ENCODE measurements around the gene SSNA1. TPM values are rescaled to one million over a fixed set of nuclear protein-coding genes. Genes with fewer than 3 reads are reported as not detected.

Gene SSNA1
- total and polyA plus RNA-seq, 9 of the 15 experiments (the other 6 are each of a cell fraction or from before 2014, with no cell fraction given) = 1.9 to 130 (median 57.1) TPM

- no peak for TF ChIP-seq ZBTB11 (CRISPR knock-in tag; IDR thresholded peaks at IDR 0.05)
- TF ChIP-seq ZNF79 (CRISPR knock-in tag; IDR thresholded peaks at IDR 0.05; ENCODE audit: low read depth) = no peak
- TF ChIP-seq PML (IDR thresholded peaks at IDR 0.05; ENCODE audit: low read length) = no peak
- no peak for TF ChIP-seq ZNF280A (IDR thresholded peaks at IDR 0.05; ENCODE audit: low read depth, partially characterized antibody)
- TF ChIP-seq FOXK1 (CRISPR knock-in tag; IDR thresholded peaks at IDR 0.05; ENCODE audit: borderline replicate concordance) = no peak
- TF ChIP-seq TAF15 (IDR thresholded peaks at IDR 0.05; ENCODE audit: low read depth, low read length) = no peak
- no peak for TF ChIP-seq ZNF274 (IDR thresholded peaks at IDR 0.05; ENCODE audit: borderline replicate concordance, low read depth, low read length)
- peak; percentile 40; the same call in 1 of the 2 replicates for TF ChIP-seq POLR2G (IDR thresholded peaks at IDR 0.05; ENCODE audit: low read depth, low read length)
- TF ChIP-seq FOXA3 (CRISPR knock-in tag; conservative IDR thresholded peaks at IDR 0.05 in 1 of 2, IDR thresholded peaks at IDR 0.05 in 1 of 2) = no peak
- TF ChIP-seq, protein P1, sequence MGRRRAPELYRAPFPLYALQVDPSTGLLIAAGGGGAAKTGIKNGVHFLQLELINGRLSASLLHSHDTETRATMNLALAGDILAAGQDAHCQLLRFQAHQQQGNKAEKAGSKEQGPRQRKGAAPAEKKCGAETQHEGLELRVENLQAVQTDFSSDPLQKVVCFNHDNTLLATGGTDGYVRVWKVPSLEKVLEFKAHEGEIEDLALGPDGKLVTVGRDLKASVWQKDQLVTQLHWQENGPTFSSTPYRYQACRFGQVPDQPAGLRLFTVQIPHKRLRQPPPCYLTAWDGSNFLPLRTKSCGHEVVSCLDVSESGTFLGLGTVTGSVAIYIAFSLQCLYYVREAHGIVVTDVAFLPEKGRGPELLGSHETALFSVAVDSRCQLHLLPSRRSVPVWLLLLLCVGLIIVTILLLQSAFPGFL (CRISPR knock-in tag; IDR thresholded peaks at IDR 0.05) = no peak
- no peak for TF ChIP-seq XRCC3 (IDR thresholded peaks at IDR 0.05)
- TF ChIP-seq OTX1 (CRISPR knock-in tag; IDR thresholded peaks at IDR 0.05) = no peak
- TF ChIP-seq ELF1 (tag; IDR thresholded peaks at IDR 0.05) = no peak
- peak; percentile 26; the same call in 1 of the 2 replicates for TF ChIP-seq ZBTB33 (CRISPR knock-in tag; IDR thresholded peaks at IDR 0.05)
- TF ChIP-seq RAD51 (IDR thresholded peaks at IDR 0.05; ENCODE audit: borderline replicate concordance, low read depth) = no peak
These were observed 40.8 kb downstream of the SSNA1 start (continued) for GRCh38 chr9:137228968-137229896.
